ENCODE data around the gene MPC1. TPM values are rescaled to one million over a fixed set of nuclear protein-coding genes. Genes with fewer than 3 reads are reported as not detected.
A peak's percentile ranks its signal among the peaks of the same experiment; 100 is the strongest.

The MPC1 gene
- total RNA-seq, 1 donor = 23.5 TPM

GRCh38 chr6:166415306-166415705 lies 32.6 kb upstream of the MPC1 start:
- Histone ChIP-seq H2AFZ (ENCODE audit: low read length) (no peak overlapping the region), H4K20me1 (ENCODE audit: insufficient read depth, low read length) (no peaks in the 10 kb centered on the region), H3K27ac (ENCODE audit: low read depth, low read length) (no peak overlapping the region), H3K9me3 (ENCODE audit: low read depth, low read length) (no peaks in the 10 kb centered on the region), H3K4me3 (ENCODE audit: insufficient read depth, low read length) (no peak overlapping the region), H3K36me3 (ENCODE audit: insufficient read depth, low read length) (peaks cover 20% of the 10 kb centered on the region), H3K4me1 (ENCODE audit: insufficient read depth, low read length) (peaks cover 2% of the 10 kb centered on the region), H3K27me3 (ENCODE audit: insufficient read depth, low read length) (no peaks in the 10 kb centered on the region), H3K4me2 (ENCODE audit: insufficient read depth, low read length) (no peak overlapping the region), H3K79me2 (ENCODE audit: insufficient read depth, low read length) (peaks cover 3% of the 10 kb centered on the region)
- no peak for DNase-seq (ENCODE audit: insufficient read length, low spot score, missing footprints)
- TF ChIP-seq, protein P1, sequence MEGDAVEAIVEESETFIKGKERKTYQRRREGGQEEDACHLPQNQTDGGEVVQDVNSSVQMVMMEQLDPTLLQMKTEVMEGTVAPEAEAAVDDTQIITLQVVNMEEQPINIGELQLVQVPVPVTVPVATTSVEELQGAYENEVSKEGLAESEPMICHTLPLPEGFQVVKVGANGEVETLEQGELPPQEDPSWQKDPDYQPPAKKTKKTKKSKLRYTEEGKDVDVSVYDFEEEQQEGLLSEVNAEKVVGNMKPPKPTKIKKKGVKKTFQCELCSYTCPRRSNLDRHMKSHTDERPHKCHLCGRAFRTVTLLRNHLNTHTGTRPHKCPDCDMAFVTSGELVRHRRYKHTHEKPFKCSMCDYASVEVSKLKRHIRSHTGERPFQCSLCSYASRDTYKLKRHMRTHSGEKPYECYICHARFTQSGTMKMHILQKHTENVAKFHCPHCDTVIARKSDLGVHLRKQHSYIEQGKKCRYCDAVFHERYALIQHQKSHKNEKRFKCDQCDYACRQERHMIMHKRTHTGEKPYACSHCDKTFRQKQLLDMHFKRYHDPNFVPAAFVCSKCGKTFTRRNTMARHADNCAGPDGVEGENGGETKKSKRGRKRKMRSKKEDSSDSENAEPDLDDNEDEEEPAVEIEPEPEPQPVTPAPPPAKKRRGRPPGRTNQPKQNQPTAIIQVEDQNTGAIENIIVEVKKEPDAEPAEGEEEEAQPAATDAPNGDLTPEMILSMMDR (IDR thresholded peaks at IDR 0.05; ENCODE audit: extremely low read depth, low read depth, low read length) = no peak

GRCh38 chr6:166413491-166413951 lies 30.8 kb upstream of the MPC1 start:
- Histone ChIP-seq H3K4me3 (ENCODE audit: insufficient read depth, low read length) (no peak overlapping the region), H3K36me3 (ENCODE audit: insufficient read depth, low read length) (peaks cover 16% of the 10 kb centered on the region), H2AFZ (ENCODE audit: low read length) (no peak overlapping the region), H3K4me2 (ENCODE audit: insufficient read depth, low read length) (no peak overlapping the region), H3K4me1 (ENCODE audit: insufficient read depth, low read length) (no peaks in the 10 kb centered on the region), H3K27me3 (ENCODE audit: insufficient read depth, low read length) (no peaks in the 10 kb centered on the region), H3K79me2 (ENCODE audit: insufficient read depth, low read length) (peaks cover 3% of the 10 kb centered on the region), H4K20me1 (ENCODE audit: insufficient read depth, low read length) (no peaks in the 10 kb centered on the region), H3K27ac (ENCODE audit: low read depth, low read length) (no peak overlapping the region), H3K9me3 (ENCODE audit: low read depth, low read length) (no peaks in the 10 kb centered on the region)
- DNase-seq (ENCODE audit: insufficient read length, low spot score, missing footprints) = no peak
- TF ChIP-seq, protein P1 (IDR thresholded peaks at IDR 0.05; ENCODE audit: extremely low read depth, low read depth, low read length) = no peak

DNA sequence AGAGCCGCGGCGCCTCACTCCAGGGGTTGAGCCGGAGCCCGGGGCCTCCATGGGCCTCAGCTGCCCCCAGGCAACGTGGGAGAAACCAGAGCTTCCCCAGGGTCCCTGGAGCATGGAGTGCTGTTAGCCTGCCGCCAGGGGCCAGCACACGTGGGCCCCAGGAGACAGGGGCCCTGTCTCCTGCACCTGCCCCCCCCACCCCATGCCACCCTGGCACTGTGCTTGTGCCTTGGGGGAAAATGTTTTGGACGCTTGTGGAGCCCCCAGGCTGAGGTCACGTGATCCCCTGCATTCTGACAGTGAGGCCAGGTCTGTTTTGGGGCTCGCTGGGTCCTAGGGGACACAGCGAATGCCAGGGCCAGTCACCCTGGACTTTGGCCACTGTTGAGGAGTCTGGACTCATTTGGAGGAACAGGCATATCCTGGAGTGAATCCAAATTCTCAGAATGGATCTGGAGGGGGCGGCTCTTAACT lies 30.2 kb upstream of the MPC1 start:
- Histone ChIP-seq H3K79me2 (ENCODE audit: insufficient read depth, low read length) (peaks cover 3% of the 10 kb centered on the region), H3K36me3 (ENCODE audit: insufficient read depth, low read length) (peaks cover 10% of the 10 kb centered on the region), H3K4me2 (ENCODE audit: insufficient read depth, low read length) (no peak overlapping the region), H2AFZ (ENCODE audit: low read length) (no peak overlapping the region), H3K27me3 (ENCODE audit: insufficient read depth, low read length) (no peaks in the 10 kb centered on the region), H3K27ac (ENCODE audit: low read depth, low read length) (no peak overlapping the region), H3K4me3 (ENCODE audit: insufficient read depth, low read length) (no peak overlapping the region), H4K20me1 (ENCODE audit: insufficient read depth, low read length) (no peaks in the 10 kb centered on the region), H3K9me3 (ENCODE audit: low read depth, low read length) (no peaks in the 10 kb centered on the region), H3K4me1 (ENCODE audit: insufficient read depth, low read length) (no peaks in the 10 kb centered on the region)
- DNase-seq (ENCODE audit: insufficient read length, low spot score, missing footprints) = no peak
- TF ChIP-seq, protein P1 (IDR thresholded peaks at IDR 0.05; ENCODE audit: extremely low read depth, low read depth, low read length) = no peak

- H4K20me1 ChIP-seq (ENCODE audit: insufficient read depth, low read length) = no peaks in the 10 kb centered on the region
- H3K27me3 ChIP-seq (ENCODE audit: insufficient read depth, low read length) = no peaks in the 10 kb centered on the region
- TF ChIP-seq, protein P1 (IDR thresholded peaks at IDR 0.05; ENCODE audit: extremely low read depth, low read depth, low read length) = no peak
- no peak overlapping the region for H3K4me2 ChIP-seq (ENCODE audit: insufficient read depth, low read length)
- peaks cover 10% of the 10 kb centered on the region for H3K36me3 ChIP-seq (ENCODE audit: insufficient read depth, low read length)
- H3K4me3 ChIP-seq (ENCODE audit: insufficient read depth, low read length) = no peak overlapping the region
- H3K4me1 ChIP-seq (ENCODE audit: insufficient read depth, low read length) = no peaks in the 10 kb centered on the region
- H3K27ac ChIP-seq (ENCODE audit: low read depth, low read length) = no peak overlapping the region
- peak; percentile 79 for DNase-seq (ENCODE audit: insufficient read length, low spot score, missing footprints)
- H3K79me2 ChIP-seq (ENCODE audit: insufficient read depth, low read length) = peaks cover 3% of the 10 kb centered on the region
- no peaks in the 10 kb centered on the region for H3K9me3 ChIP-seq (ENCODE audit: low read depth, low read length)
- no peak overlapping the region for H2AFZ ChIP-seq (ENCODE audit: low read length)
Measured at GRCh38 chr6:166412156-166412910, 29.6 kb upstream of the MPC1 start.
